Astrocyte of the spinal cord (primary cell): ENCODE results near the gene GAK.

Experiments
- DNase-seq: peaks from one replicate; pipeline ENCODE4 v3.0.0; 2011; ENCODE audit warnings: low read depth, low spot score
- H3K4me3 ChIP-seq: 2 replicates; pipeline ENCODE4 v1.5.1; 2011; ENCODE audit warnings: low read depth, mild to moderate bottlenecking, low read length, moderate library complexity
- in situ Hi-C: cut with HindIII; loops from 2 replicates; pipeline ENCODE4 v1.10.0; 2017; ENCODE audit warnings: low sequenced_read_pairs
- TF ChIP-seq, protein P1 (sequence below): IDR thresholded peaks from 2 replicates; pipeline ENCODE4 v1.5.1; 2012; ENCODE audit warnings: low read depth, mild to moderate bottlenecking, low read length, inconsistent platforms

GAK gene

DNA sequence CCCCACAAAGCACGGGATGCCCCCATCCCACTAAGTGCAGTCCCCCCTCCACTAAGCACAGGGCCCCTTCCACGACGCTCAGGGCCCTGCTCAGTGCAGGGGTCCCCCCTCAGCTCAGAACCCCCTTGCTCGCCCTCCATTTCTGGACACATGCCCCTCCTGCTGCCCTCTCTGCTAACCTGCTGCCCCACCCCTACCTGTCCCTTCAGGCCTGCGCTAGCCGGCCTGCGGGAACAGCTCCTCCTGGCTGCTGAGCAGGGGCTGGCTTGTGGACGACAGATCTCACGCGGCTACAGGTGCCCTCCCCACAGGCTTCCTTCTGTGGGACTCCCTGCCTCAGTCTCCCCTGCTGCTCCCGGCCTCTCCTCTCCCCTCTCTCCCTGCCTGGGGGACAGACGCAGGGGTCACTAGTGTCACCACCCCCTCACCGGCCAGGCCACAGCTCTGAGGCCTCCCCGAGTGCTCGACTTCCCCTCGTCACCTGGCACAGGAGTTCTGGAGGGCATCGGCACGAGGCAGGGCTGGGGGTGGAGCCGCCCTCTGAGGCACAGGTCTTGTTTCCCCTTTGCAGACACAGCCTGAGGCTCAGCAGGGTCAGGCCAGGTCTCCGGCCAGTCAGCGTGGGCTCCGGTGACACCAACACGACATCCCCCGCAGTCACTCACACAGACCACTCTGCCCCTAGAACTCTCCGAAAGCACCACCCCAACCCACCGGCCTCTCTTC is 21.6 kb downstream of the GAK start:
- in situ Hi-C loops: no loop called here
- no peak overlapping the region for H3K4me3 ChIP-seq
- no peak for DNase-seq

GRCh38 chr4:909821-910220 is 22.3 kb downstream of the GAK start:
- TF ChIP-seq, protein P1, sequence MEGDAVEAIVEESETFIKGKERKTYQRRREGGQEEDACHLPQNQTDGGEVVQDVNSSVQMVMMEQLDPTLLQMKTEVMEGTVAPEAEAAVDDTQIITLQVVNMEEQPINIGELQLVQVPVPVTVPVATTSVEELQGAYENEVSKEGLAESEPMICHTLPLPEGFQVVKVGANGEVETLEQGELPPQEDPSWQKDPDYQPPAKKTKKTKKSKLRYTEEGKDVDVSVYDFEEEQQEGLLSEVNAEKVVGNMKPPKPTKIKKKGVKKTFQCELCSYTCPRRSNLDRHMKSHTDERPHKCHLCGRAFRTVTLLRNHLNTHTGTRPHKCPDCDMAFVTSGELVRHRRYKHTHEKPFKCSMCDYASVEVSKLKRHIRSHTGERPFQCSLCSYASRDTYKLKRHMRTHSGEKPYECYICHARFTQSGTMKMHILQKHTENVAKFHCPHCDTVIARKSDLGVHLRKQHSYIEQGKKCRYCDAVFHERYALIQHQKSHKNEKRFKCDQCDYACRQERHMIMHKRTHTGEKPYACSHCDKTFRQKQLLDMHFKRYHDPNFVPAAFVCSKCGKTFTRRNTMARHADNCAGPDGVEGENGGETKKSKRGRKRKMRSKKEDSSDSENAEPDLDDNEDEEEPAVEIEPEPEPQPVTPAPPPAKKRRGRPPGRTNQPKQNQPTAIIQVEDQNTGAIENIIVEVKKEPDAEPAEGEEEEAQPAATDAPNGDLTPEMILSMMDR: no peak
- H3K4me3 ChIP-seq: no peak overlapping the region
- no peak for DNase-seq
- in situ Hi-C loops: no loop called here

More for the DNA sequence above, 21.6 kb downstream of the GAK start:
- TF ChIP-seq, protein P1: no peak

GRCh38 chr4:909131-909571 is 23.0 kb downstream of the GAK start:
- in situ Hi-C loops: no loop called here
- no peak overlapping the region for H3K4me3 ChIP-seq
- DNase-seq: no peak
- TF ChIP-seq, protein P1: no peak

GRCh38 chr4:907691-908425 is 24.3 kb downstream of the GAK start:
- DNase-seq: peak; percentile 73
- TF ChIP-seq, protein P1: no peak
- H3K4me3 ChIP-seq: no peak overlapping the region
- in situ Hi-C loops: no loop called here

DNA sequence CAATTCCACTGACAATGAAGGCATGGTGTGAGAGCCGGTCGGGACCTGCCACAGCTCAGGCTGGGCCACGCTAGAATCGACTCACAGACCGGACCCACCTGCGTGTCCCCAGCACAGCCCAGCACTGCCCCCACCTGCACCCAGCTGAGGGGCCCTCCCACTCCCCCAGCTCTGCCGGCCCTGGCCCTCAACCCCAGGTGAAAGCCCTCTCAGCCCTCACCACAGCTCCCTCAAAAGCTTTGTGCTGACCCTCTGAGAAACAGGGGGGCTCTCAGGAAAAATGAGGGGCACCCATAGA is 25.1 kb downstream of the GAK start:
- DNase-seq: no peak
- TF ChIP-seq, protein P1: no peak
- in situ Hi-C loops: no loop called here
- H3K4me3 ChIP-seq: no peak overlapping the region

DNA sequence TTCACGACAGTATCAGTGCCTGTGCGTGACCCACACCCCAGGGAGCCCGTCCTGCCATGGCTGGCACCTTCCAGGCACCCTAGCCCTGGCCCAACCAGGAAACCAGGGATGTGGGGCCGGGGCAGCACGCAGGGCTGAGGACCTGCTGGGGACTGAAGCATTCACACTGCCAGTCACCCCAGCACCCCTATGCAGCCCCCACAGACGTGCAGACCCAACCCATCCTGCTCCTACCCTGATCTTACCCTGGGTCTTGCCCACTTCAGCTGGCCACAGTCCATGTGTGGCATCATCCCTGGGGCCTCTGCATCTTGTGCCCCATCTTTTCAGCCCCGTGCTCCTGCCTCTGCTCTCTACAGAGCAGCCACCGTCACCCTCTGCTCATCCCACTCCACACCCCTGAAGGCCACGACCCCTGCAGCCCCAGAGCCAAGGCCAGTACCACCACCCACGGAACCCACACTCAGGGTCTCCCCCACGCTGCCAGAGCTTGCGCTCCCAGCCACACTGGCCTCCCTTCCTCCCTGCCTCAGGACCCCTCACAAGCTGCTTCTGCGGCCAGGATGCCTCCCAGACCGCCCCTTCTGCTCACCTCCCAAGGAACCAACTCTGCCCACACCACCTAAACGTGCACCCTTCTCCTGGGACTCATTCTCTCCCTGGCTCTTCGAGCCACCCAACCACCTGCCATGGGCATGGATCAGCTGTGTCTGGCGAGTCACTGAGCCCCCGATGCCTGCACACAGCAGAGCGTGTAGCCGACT is 25.6 kb downstream of the GAK start:
- H3K4me3 ChIP-seq: no peak overlapping the region
- in situ Hi-C loops: no loop called here
- DNase-seq: no peak
- TF ChIP-seq, protein P1: no peak
